Measurements from ENCODE around the gene ST6GAL1.

GRCh38 chr3:187063286-187064121 lies 133.2 kb downstream of the ST6GAL1 start:
- TF ChIP-seq, protein P1, sequence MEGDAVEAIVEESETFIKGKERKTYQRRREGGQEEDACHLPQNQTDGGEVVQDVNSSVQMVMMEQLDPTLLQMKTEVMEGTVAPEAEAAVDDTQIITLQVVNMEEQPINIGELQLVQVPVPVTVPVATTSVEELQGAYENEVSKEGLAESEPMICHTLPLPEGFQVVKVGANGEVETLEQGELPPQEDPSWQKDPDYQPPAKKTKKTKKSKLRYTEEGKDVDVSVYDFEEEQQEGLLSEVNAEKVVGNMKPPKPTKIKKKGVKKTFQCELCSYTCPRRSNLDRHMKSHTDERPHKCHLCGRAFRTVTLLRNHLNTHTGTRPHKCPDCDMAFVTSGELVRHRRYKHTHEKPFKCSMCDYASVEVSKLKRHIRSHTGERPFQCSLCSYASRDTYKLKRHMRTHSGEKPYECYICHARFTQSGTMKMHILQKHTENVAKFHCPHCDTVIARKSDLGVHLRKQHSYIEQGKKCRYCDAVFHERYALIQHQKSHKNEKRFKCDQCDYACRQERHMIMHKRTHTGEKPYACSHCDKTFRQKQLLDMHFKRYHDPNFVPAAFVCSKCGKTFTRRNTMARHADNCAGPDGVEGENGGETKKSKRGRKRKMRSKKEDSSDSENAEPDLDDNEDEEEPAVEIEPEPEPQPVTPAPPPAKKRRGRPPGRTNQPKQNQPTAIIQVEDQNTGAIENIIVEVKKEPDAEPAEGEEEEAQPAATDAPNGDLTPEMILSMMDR (IDR thresholded peaks at IDR 0.05; ENCODE audit: low read depth, low read length), result no peak
- TF ChIP-seq MAX (IDR thresholded peaks at IDR 0.05; ENCODE audit: low read depth, low read length) (no peak), POLR2A (IDR thresholded peaks at IDR 0.05; ENCODE audit: extremely low read depth, insufficient read length) (no peak)

Measured in NB4 (cell line).